ENCODE data around the gene SCYGR3.

The SCYGR3 gene

GRCh38 chr2:227565080-227565479 lies 49.6 kb downstream of the SCYGR3 start:
- DNase-seq (ENCODE audit: low read depth in 4 of 4, low spot score in 1 of 4): no peak
